Liver (tissue), 9 donors: Measurements from ENCODE around the gene NUP214. TPM values are rescaled to one million over a fixed set of nuclear protein-coding genes. Genes with fewer than 3 reads are reported as not detected.

Source experiments
- DNase-seq: peaks from one replicate; pipeline ENCODE4 v3.0.0-alpha.2; 2017; ENCODE audit warnings: low spot score
- H3K27ac ChIP-seq, 2 donors: one replicate each; pipeline ENCODE4 v1.7.0; 2013; ENCODE audit warnings: inconsistent platforms in 2 of 2, low read length in 2 of 2, control low read depth in 1 of 2, low read depth in 1 of 2, mild to moderate bottlenecking in 1 of 2
- H3K27me3 ChIP-seq, 4 donors: one replicate each; pipeline versions ENCODE4 v1.6.1 to v1.7.0; 2013; ENCODE audit warnings: low read length in 3 of 4, inconsistent platforms in 1 of 4, mild to moderate bottlenecking in 1 of 4, moderate library complexity in 1 of 4; ENCODE audit not compliant: control insufficient read depth in 4 of 4, insufficient read depth in 4 of 4
- H3K36me3 ChIP-seq, 4 donors: one replicate each; pipeline versions ENCODE4 v1.6.1 to v1.7.0; 2013; ENCODE audit warnings: low read length in 3 of 4, mild to moderate bottlenecking in 3 of 4, low read depth in 1 of 4, moderate library complexity in 1 of 4; ENCODE audit not compliant: control insufficient read depth in 4 of 4, insufficient read depth in 3 of 4
- H3K4me1 ChIP-seq, 4 donors: one replicate each; pipeline versions ENCODE4 v1.6.1 to v1.7.0; 2013; ENCODE audit warnings: low read length in 3 of 4, mild to moderate bottlenecking in 3 of 4, moderate library complexity in 1 of 4; ENCODE audit not compliant: control insufficient read depth in 4 of 4, insufficient read depth in 4 of 4
- H3K4me3 ChIP-seq, 3 donors: one replicate each; pipeline versions ENCODE4 v1.6.1 to v1.7.0; 2013; ENCODE audit warnings: low read length in 3 of 3, control low read depth in 1 of 3, low read depth in 1 of 3, mild to moderate bottlenecking in 1 of 3
- H3K9ac ChIP-seq, 2 donors: one replicate each; pipeline ENCODE4 v1.7.0; 2013; ENCODE audit warnings: low read length in 2 of 2, mild to moderate bottlenecking in 2 of 2, moderate library complexity in 2 of 2, control low read depth in 1 of 2, low read depth in 1 of 2
- H3K9me3 ChIP-seq, 4 donors: one replicate each; pipeline versions ENCODE4 v1.6.1 to v1.7.0; 2013; ENCODE audit warnings: low read length in 3 of 4; ENCODE audit not compliant: control insufficient read depth in 4 of 4
- FOXA1 ChIP-seq: IDR thresholded peaks from 2 replicates; pipeline ENCODE4 v1.6.1; 2016; ENCODE audit warnings: antibody characterized with exemption
- GABPA ChIP-seq, 2 donors: IDR thresholded peaks in 1 of 2; conservative IDR thresholded peaks in 1 of 2; 2 replicates each; pipeline ENCODE4 v1.6.1; 2016; ENCODE audit warnings: antibody characterized with exemption in 2 of 2, mild to moderate bottlenecking in 1 of 2, moderate library complexity in 1 of 2
- HNF4A ChIP-seq, 2 donors: conservative IDR thresholded peaks; 2 replicates each; pipeline ENCODE4 v1.6.1; 2016; ENCODE audit warnings: antibody characterized with exemption in 2 of 2, mild to moderate bottlenecking in 2 of 2
- HNF4G ChIP-seq: IDR thresholded peaks from 2 replicates; pipeline ENCODE4 v1.6.1; 2016; ENCODE audit warnings: antibody characterized with exemption
- JUND ChIP-seq, 2 donors: IDR thresholded peaks; 2 replicates each; pipeline ENCODE4 v1.6.1; 2016; ENCODE audit warnings: antibody characterized with exemption in 2 of 2
- NR2F2 ChIP-seq: IDR thresholded peaks from 2 replicates; pipeline ENCODE4 v1.6.1; 2016; ENCODE audit warnings: antibody characterized with exemption
- RAD21 ChIP-seq, 2 donors: IDR thresholded peaks; 2 replicates each; pipeline ENCODE4 v1.6.1; 2016; ENCODE audit warnings: antibody characterized with exemption in 2 of 2, mild to moderate bottlenecking in 2 of 2
- RXRA ChIP-seq, 2 donors: IDR thresholded peaks; 2 replicates each; pipeline ENCODE4 v1.6.1; 2017 to 2018; ENCODE audit warnings: antibody characterized with exemption in 2 of 2, mild to moderate bottlenecking in 1 of 2
- SP1 ChIP-seq: IDR thresholded peaks from 2 replicates; pipeline ENCODE4 v1.6.1; 2018; ENCODE audit warnings: antibody characterized with exemption, mild to moderate bottlenecking
- TAF1 ChIP-seq: conservative IDR thresholded peaks from 2 replicates; pipeline ENCODE4 v1.6.1; 2016; ENCODE audit warnings: antibody characterized with exemption, mild to moderate bottlenecking
- YY1 ChIP-seq: IDR thresholded peaks from 2 replicates; pipeline ENCODE4 v1.6.1; 2016; ENCODE audit warnings: antibody characterized with exemption, mild to moderate bottlenecking
- ZBTB33 ChIP-seq: IDR thresholded peaks from 2 replicates; pipeline ENCODE4 v1.6.1; 2016; ENCODE audit warnings: antibody characterized with exemption
- WGBS: extraction: QIAGEN DNeasy Blood & Tissue Kit; methylation state at CpG from one replicate; pipeline ENCODE4 v1.1.7; 2013; 5-methylcytosine and 5-hydroxymethylcytosine counted together
- polyA plus RNA-seq, 2 donors: library from polyadenylated mRNA; stranded (reverse) in 1 of 2; unstranded in 1 of 2; fragments of 200-250 nt in 1 of 2; fragments of >200 nt in 1 of 2; fragmentation: Nextera tagmentation in 1 of 2; extraction: Ambion mirVana in 1 of 2; gene quantifications; one replicate each; pipeline versions ENCODE4 v1.2.1 to v1.2.3, GENCODE V29; 2013 to 2015
- total RNA-seq, 2 donors: library from RNA; depleted of rRNA; stranded (reverse); fragments of >200 nt; gene quantifications; one replicate each; pipeline ENCODE4 v1.2.3, GENCODE V29; 2014
- donor health status: healthy.
- donor health status: healthy.
- donor health status: healthy.
- donor health status: healthy.
- donor health status: healthy.

NUP214 gene
- total and polyA plus RNA-seq, 4 donors, result 8.8 to 19.5 (median 16.5) TPM

- no peaks in the 10 kb centered on the region for H3K36me3 ChIP-seq
- H3K27ac ChIP-seq, result no peak overlapping the region
- no peak overlapping the region for H3K4me3 ChIP-seq
- no peak overlapping the region for H3K9ac ChIP-seq
- no peaks in the 10 kb centered on the region for H3K9me3 ChIP-seq
- no peak for DNase-seq
- 70% methylated on average over 9 of the region's 9 CpGs for WGBS
- TF ChIP-seq GABPA (IDR thresholded peaks at IDR 0.05 in 1 of 2, conservative IDR thresholded peaks at IDR 0.05 in 1 of 2) (no peak), RAD21 (IDR thresholded peaks at IDR 0.05) (no peak), HNF4A (conservative IDR thresholded peaks at IDR 0.05) (no peak)
- H3K4me1 ChIP-seq, result no peaks in the 10 kb centered on the region
- no peaks in the 10 kb centered on the region for H3K27me3 ChIP-seq
These were observed 44.8 kb upstream of the NUP214 start for GRCh38 chr9:131080589-131080988.

- 89% methylated on average over 9 of the region's 9 CpGs for WGBS
- H3K4me1 ChIP-seq, result no peaks in the 10 kb centered on the region
- no peak overlapping the region for H3K27ac ChIP-seq
- H3K36me3 ChIP-seq, result no peaks in the 10 kb centered on the region
- no peaks in the 10 kb centered on the region for H3K9me3 ChIP-seq
- no peak for DNase-seq
- no peaks in the 10 kb centered on the region for H3K27me3 ChIP-seq
- H3K4me3 ChIP-seq, result no peak overlapping the region
- TF ChIP-seq RXRA (IDR thresholded peaks at IDR 0.05) (no peak), GABPA (IDR thresholded peaks at IDR 0.05 in 1 of 2, conservative IDR thresholded peaks at IDR 0.05 in 1 of 2) (no peak), TAF1 (no peak), FOXA1 (no peak), HNF4G (no peak), JUND (IDR thresholded peaks at IDR 0.05) (no peak), YY1 (no peak), NR2F2 (no peak), ZBTB33 (no peak)
- no peak overlapping the region for H3K9ac ChIP-seq
These were observed 43.5 kb upstream of the NUP214 start for GRCh38 chr9:131081868-131082267.

- H3K9me3 ChIP-seq, result no peaks in the 10 kb centered on the region
- no peak for TF ChIP-seq RAD21 (IDR thresholded peaks at IDR 0.05)
- TF ChIP-seq TAF1, result no peak
- TF ChIP-seq SP1, result no peak
- TF ChIP-seq YY1, result no peak
- TF ChIP-seq ZBTB33, result no peak
- no peak for TF ChIP-seq FOXA1
- TF ChIP-seq HNF4A (conservative IDR thresholded peaks at IDR 0.05), result no peak
- H3K36me3 ChIP-seq, result no peaks in the 10 kb centered on the region
- 70% methylated on average over 11 of the region's 11 CpGs for WGBS
- H3K27me3 ChIP-seq, result no peaks in the 10 kb centered on the region
- no peak overlapping the region for H3K9ac ChIP-seq
- no peak for DNase-seq
- H3K4me1 ChIP-seq, result no peaks in the 10 kb centered on the region
- no peak overlapping the region for H3K27ac ChIP-seq
- no peak overlapping the region for H3K4me3 ChIP-seq
These were observed 42.4 kb upstream of the NUP214 start for GRCh38 chr9:131082774-131083512.
